Right lobe of liver (tissue), 4 donors: ENCODE results near the gene FSTL5.

Experiments used
- CTCF ChIP-seq, 4 donors: fragments of 200-600 bp in 3 of 4; fragments of 450-650 bp in 1 of 4; IDR thresholded peaks; one replicate each; pipeline versions ENCODE4 v1.5.1 to v1.8.0; 2016 to 2022; ENCODE audit warnings: antibody characterized with exemption in 4 of 4, mild to moderate bottlenecking in 2 of 4
- POLR2A ChIP-seq: fragments of 450-650 bp; IDR thresholded peaks from one replicate; pipeline ENCODE4 v1.6.1; 2017; ENCODE audit warnings: antibody characterized with exemption, mild to moderate bottlenecking
- donor health status: DM: no; HTN: no; CAD: no.
- donor health status: DM: no; HTN: no; CAD: no.
- donor health status: DM: no; HTN: yes; CAD: no.

- TF ChIP-seq CTCF (IDR thresholded peaks at IDR 0.05) = no peak
- TF ChIP-seq POLR2A = no peak
Observed at GRCh38 chr4:161828061-161828460, 335.7 kb downstream of the FSTL5 start.
